ENCODE results near the gene LRRC32.
"Not testable (repeated sequence)": the region's sequence is repeated elsewhere in the genome, so short reads cannot be mapped to it uniquely, and the experiment has no call there.

Gene LRRC32

DNA sequence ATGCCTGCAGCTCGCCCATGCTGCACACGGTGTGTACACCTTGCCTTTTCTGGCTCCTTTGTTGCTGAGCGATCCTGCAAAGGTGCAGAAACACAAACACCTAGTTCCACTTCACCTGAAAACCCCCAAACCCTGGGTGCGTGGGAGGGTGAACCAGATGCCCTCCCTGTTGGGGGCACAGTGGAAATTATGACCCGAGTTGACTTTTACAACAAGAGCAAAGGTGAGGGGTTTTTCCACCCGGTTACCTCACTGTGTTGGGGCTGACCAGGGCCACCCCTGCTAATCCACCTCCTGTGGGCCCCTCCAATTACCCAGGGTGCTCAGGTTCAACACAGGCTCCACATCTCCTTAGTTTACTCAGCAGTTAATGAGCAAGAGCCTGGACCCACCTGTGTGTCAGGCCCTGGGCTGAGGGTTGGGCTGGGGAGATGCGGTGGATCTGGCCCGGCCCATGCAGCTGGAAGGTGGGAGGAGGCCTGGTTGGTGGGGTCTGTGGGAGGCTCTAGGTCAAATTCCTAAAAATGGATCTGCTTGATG lies 42.1 kb downstream of the LRRC32 start:
- no peak for DNase-seq (ENCODE audit: low spot score)

DNA sequence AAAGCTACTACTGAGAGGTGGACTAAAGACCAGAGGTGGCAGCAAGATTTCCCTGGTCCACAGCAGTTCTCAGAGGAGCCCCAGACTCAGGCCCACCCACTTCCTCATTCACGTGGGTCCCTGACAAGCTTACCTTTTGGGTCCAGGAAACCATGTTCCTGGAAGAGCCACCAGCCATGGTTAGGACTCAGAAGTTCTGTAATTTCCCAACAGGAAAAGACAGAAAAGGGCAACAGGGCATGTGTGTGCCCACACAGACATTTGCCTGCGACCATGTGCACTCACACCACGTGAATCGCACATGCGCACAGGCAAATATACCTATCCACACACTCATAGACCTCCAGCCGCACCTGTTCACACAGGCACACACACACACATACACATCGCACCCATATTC lies 42.9 kb downstream of the LRRC32 start:
- DNase-seq (ENCODE audit: low spot score) = no peak

DNA sequence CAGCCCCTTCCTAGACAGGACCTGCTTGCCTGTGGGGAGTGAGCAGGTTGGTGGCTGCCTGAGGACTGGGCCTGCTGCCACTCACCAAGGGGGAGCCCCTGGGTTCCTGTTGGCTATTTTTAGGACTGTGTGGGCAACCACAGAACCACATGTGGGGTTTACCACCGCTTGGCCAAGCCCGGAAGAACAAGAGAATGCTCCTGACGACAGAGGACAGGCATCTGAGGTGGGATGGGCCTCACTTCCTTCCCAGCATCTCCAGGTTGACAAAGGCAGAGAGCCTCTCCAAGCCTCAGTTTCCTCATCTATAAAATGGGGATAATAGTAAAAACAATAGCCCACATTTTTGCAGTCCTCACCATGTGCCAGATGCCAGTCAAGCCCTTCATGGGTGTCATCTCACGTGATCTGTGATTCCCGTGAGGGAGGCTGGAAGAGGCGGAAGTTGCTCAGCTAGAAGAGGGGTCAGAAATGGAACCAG lies 43.6 kb downstream of the LRRC32 start:
- no peak for DNase-seq (ENCODE audit: low spot score)

DNA sequence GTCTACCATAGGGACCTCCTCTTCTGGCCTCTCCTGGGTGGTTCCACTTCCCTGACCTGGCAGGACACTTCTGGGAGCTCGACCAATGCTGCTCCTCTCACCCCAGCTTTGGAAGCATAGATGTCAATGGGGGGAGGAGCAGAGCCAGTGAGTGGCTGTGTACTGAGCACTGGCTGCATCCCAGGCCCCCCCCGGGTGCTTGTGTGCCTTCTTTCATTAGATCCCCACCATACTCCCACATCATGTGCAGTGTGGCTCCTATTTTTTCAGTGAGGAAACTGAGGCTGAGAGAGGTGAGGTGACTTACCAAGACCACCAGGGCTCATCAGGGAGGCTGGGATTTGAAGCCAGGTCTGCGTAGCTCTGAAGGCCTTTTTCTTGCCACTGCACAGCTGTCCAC lies 44.3 kb downstream of the LRRC32 start:
- DNase-seq (ENCODE audit: low spot score) = no peak

DNA sequence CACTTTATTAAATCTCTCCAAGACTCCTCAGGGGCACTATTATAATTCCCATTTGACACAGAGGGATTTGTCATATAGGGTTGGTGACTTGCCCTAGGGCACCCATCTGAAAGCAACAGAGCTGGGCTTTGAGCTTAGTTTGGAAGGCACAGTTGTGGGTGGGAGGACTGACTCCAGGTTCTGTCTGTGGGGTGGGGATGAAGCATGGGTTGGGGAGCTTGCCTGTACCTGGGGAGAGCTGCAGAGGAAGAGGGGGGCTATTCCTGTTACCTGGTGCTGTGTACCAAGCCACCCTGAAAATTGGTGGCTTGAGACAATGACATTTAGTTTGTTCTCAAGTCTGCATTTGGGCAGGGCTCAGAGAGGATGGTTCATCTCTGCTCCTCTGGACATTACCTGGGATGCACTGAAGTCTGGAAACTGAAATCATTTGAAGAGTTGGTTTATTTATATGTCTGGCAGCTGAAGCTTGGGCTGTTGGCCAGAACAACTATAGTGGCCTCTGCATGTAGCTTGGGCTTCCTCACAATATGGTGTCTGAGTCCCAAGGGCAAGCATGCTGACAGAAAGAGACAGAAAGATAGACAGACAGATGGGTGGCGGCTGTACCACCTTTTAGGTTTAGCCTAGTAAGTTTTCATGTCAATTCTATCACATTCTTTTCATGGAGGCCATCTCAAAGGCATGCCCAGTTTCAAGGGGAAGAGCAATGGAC lies 44.9 kb downstream of the LRRC32 start:
- DNase-seq (ENCODE audit: low spot score) = no peak

DNA sequence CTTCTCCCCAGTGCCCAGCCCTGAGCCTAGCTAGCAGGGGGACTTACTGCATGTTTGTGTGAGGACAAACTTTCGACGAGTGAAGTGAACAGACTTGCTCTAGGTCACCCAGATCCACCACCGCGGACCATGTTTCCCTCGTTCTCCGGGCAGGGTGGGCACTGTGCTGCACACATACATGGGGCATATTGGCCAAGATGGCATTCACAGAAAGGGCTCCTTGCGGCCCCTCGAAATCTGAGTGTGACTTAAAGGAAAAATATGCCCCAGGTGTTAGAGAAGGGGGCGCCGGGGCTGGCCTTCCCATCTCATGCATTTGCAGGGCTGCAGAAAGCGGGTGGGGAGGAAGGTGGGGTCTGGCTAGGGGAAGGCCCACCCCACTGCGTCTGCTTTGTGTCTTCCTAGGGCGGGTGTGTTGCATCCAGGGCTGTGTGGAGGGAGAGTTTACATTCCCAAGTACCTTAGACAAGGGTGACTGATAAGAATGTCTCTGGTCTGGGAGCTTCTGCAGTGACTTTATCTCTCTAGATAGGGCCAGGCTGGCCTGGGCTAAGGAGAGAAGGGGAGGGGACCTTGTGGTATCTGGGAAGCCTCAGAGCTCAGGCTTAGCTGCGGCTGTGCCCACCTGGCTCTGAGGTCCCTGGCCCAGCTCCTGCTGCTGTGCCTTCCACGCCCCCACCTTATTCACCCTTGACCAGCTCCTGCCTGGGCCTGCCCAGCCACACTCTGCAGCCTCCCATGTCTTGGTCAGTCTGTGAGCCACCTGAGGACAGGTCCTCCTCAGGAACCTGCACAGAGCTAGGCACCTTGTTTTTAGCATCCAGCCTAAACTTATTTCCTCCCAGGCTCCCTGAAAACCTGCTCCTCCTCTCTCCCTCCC lies 45.8 kb downstream of the LRRC32 start:
- no peak for DNase-seq (ENCODE audit: low spot score)

DNA sequence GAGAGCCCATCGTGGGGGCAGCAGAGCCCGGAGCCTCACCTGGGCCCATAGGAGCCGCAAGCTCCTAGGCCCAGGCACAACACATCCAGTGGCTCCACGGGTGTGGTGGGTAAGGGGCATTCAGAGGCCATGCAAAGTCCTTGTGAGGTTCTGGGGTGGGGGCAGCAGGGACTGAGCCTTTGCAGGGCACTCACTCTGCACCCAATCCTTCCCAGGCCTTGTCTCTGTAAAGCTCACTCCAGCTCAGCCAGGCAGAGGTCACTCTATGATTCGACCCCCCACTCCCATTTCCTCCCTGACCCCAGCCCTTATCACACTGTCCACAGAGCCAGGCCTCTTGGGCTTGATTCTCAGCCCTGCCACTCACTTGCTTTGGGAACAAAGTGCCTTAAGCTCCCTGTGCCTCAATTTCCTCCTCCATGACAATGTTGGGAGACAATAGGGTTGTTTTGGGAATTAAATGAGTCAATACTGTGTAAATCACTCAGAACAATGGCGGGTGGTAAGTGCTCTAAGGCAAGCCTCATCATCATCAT lies 46.6 kb downstream of the LRRC32 start:
- no peak for DNase-seq (ENCODE audit: low spot score)

DNA sequence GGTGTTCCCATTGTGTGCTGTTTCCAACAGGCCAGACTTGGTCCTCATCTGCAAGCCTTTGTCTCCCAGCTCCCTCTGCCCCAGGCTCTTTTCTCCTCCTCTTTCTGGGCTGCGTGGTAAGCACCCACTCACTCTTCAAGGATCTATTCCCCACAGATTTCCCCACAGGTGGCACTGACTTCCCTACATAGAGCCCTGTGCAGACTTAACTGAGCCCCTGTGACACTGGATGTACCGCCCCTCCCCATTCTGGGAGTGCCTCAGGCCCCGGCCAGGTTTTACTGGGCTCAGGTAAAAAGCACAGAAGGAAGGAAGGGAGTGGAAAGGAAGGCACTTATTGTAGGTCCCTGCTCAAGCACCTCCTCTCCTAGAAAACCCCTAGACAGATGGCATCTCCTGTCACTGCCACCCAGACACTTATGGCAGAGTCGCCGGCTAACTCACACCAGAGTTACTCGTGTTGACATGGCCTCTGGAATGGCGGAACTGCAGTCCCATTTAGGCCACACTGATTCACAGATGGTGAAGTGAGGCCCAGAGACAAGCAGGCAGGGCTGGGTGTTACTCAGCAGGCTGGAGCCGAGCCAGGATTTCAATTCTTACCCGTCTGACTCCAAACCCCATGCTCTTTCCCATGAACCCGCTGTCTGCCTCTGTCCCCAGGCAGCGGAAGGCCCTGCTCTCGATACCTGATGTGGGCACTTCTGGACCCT lies 47.2 kb downstream of the LRRC32 start:
- DNase-seq (ENCODE audit: low spot score) = no peak

DNA sequence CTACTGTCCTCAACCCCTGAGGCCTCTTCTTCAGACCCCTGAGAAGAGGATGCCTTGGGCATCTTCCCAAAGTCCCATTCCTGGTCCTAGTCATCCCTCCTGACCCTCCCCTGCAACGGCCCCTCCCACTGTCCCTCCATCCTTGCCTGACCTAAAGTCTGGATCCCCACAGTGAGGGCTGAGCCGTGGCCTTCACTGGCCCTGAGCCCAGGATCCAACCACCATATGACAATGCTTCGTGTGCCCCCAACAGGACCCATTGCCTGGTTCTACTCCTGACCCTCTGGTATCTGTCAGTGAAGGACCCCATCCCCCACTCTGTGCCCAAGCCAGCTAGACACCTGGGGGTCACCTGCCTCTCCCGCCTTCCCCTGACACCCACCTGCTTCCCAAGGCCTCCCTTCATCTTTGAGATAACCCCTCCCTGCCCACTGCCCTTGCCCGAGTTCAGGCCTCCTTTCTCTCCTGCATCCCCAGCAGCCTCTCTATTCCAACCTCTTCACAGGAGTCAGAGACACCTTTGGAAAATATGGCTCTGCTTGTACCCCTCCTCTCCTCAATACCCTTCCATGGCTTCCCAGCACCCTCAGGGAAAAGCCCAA lies 48.0 kb downstream of the LRRC32 start:
- no peak for DNase-seq (ENCODE audit: low spot score)

DNA sequence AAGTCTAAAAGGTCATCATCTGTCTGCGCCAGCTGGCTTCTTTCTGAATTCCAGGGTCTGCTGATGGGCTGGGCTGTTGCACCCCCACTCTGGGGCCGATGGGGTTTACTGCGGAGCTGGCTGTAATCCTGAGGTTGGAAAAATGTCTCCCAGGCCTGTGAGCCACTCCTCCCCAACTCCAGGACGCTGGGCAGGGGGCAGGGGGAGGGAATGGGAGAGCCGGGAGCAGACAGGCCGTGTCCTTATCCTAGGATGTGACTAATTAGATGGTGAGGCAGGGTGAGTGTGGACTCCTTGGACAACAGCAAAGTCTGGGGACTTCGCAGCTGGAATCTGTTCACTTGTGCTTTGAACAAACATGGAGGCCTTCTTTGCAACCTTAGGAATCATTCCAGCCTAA lies 48.7 kb downstream of the LRRC32 start:
- DNase-seq (ENCODE audit: low spot score) = no peak

DNA sequence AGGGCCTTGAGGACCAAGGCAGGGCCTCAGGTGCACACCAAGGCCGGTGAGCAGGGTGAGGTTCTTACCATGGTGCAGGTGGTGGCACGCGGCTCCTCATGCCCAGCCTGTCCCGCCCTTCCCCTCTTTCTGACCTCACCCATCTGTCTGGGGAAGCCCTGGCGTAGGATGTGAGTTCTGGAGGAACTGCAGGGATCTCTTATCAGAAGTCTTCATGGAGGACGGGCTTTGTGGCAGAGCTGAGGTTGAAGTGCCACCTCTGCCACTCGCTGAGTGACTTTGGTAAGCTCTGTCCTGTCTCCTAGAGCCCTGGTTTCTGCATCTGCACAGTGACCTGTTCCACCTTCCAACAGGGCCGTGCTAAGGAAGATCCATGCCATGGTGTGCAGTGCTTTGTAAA lies 49.1 kb downstream of the LRRC32 start:
- DNase-seq (ENCODE audit: low spot score) = no peak

DNA sequence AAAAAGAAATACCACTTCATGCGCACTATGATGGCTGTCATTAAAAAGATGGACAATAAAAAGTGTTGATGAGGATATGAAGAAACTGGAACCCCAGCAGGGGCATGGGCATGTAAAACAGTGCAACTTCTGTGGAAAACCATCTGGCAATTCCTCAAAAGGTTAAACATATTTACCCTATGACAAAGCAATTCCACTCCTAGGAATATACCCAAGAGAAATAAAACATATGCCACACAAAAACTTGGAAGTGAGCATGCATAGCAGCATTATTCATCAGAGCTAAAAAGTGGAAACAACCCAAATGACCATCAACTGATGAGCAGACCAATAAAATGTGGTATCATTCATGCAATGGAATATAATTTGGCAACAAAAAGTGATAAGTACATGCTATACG lies 50.1 kb downstream of the LRRC32 start:
- DNase-seq (ENCODE audit: low spot score) = no peak

DNA sequence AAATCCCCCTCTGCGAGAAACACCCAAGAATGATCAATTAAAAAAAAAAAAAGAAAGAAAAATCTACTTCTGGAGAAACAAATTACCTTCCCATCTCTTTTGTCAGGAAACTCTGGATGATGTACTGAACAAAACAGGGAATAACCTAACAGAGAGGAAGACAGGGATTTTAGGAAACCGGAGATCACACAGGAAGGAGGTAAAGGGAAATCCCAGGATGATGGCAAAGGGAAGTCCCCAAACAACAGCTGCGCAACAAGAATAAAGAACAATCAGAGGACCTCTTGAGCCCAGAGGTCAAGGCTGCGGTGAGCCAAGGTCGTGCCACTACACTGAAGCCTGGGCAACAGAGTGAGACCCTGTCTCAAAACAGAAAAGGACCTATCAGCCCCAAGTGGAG lies 50.7 kb downstream of the LRRC32 start:
- DNase-seq (ENCODE audit: low spot score) = not testable (repeated sequence)

DNA sequence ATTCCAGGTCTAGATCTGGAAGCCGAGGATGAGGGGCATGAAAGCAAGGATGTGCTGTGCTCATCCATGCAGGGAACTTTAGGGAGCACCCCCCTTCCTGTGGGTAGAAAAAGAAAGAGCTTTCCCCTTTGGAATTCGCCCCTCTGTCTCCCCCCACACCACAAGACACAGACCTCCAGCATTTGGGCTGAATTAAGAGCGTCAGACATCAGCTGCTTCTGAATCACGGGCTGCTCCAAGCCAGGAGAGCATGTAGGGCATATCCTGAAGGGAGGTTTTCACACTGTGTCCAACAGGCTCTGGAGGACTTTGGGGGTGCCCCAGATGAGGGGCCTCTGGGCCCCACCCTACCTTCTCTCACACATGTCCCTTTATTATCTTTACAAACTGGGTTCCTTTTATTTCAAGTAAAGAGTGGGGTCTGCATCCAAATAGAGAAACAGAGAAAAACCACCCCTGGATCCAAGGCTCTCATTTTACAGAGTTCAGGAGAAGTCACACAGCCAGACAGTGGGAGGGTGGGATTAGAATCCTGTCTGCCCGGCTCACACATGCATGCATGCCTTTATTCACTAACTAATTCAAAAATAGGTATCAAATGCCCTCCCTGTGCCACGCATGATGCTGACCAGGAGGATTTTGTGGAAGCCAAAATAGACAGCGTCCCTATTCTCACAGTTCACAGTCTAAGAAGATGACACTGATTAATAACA lies 52.8 kb downstream of the LRRC32 start:
- no peak for DNase-seq (ENCODE audit: low spot score)

DNA sequence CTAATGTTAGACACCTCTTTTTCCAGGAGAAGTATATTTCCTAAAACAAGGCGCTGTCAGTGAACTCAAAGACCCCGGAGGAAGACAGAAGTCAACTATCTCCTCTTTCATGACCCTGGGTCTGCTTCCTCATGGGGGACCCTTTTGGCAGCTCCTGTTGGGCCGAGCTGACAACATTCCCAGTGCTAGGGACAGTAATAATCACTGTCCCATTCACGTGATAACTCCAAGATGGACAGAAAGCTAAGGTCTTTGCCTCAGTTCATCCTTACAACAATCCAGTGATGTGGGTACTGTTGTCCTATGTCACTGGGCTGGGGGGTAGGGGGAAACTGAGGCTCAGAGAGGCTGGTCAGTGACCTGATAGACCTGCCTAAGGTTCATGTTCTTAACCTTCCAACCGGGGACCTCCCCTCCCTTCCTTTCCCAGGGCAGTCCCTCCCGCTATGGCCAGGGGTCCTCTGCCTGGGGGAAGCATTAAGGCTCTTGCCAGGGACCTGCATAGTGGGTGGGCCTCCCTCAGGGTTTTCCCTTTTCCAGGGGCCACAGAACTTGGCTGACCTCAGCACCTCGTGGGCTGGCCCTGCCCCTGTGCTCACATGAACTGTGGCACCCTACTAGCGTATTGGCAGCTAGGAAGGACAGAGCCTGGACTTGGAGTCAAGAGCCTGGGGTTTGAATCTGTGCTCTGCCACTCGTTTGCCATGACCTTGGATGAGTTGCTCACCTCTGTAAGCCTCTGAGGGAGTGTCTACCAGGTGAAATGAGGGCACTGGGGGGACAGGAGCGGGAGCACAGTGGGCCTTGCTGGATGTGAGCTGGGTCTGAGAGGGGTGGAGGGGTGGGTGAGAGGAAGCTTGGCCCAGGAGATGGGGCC lies 53.6 kb downstream of the LRRC32 start:
- no peak for DNase-seq (ENCODE audit: low spot score)

DNA sequence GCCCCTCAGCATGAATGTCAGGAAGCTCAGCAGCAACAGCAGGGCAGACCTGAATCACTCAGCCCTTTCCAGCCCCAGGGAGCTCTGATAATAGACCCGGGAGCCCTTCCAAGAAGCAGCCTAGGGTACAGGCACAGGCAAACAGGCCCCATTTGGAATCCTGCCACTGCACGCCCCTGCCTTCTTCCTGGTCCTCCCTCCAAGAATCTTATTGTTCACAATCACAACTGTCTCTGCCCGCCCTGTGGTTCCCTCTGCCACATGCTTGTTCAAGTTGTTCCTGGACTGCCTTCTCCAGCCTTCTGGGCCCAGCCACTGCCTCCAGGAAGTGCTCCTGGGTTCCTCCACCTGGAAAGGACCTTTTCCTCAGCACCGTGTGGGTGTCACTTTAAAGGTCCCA lies 54.6 kb downstream of the LRRC32 start:
- DNase-seq (ENCODE audit: low spot score) = no peak

DNA sequence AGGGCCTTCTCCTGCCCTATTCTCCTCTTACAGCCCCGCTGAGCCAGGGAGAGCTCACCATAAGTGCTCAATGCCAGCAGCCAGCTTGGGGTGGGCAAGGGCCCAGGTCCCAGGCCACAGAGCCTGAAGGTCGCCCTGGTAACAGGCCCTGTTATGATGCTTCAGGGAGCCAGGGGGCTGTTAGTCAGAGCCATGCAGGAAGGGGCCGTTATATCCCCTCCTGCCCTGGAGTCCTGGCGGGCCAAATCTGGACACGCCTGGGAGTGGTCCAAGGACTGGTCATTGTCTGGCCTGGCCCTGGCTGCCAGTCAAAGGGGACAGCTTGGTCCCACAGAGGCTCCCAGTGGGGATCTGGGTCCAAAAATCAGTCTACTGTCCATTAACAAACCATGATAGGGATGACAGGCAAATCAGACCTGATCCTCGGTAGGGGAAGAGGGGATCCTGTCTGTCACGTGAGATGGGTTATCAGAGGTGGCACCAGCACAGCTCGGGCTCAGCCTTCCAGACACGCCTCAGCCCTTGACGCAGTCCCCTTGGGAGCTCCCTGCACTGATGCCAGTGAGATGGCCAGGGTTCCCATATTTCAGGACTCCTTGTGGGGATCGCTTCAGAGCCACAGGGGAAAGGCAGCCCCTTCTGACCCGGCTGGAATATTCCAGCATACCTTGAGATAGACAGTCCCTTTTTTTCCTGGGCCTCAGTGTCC lies 55.9 kb downstream of the LRRC32 start:
- DNase-seq (ENCODE audit: low spot score) = no peak

DNA sequence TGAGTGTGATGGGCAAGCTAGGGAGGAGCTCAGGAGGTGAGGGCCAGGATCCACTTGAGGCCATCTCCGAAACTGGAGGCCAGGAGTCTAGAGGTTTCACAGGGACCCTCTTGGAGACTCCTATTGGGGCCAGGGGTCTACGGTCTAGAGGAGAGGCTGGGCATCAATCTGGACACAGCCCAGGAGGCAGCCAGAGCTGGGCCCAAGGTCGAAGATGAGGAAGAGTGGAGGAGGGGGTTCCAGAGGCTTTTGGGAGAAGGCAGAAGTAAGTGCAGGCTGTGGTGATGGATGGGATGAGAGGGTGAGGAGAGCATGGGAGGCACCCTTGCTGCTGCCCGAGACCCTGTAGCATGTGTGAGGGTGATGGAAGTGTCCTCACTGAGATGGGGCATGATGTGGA lies 56.6 kb downstream of the LRRC32 start:
- no peak for DNase-seq (ENCODE audit: low spot score)

DNA sequence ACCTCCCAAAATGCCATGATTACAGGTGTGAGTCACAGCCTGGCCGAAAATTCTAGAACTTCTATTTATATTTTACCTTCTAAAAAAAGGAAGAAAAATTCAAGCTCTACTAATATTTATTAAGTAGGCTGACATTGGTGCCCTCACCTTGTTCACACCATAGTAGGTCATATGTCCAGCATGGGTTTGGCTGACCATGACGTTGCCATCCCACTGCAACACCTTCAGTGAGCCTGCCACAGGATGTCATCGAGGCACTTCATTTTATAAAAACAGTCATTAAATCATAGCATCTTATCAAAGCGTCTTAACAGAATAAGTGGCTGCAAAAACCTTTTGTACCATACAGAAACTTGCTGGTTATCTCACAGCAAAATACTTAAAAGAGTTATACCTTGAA lies 58.3 kb downstream of the LRRC32 start:
- DNase-seq (ENCODE audit: low spot score) = no peak
